HG02973 (cell line): ENCODE results near the gene COIL.

Experiments
- ATAC-seq: cut with Tn5 transposase; IDR thresholded peaks from one replicate; pipeline ENCODE4 v1.9.1; 2021; ENCODE audit warnings: moderate library complexity; ENCODE audit not compliant: unreplicated experiment

The COIL gene

GRCh38 chr17:56937687-56938086 is 23.2 kb downstream of the COIL start:
- ATAC-seq = no peak

GRCh38 chr17:56936697-56937322 is 24.0 kb downstream of the COIL start:
- no peak for ATAC-seq

- no peak for ATAC-seq
These were observed 25.4 kb downstream of the COIL start for GRCh38 chr17:56935461-56935860.

- no peak for ATAC-seq
These were observed 26.6 kb downstream of the COIL start for GRCh38 chr17:56934280-56934679.

GRCh38 chr17:56933868-56934267 is 27.0 kb downstream of the COIL start:
- no peak for ATAC-seq

GRCh38 chr17:56933151-56933745 is 27.6 kb downstream of the COIL start:
- no peak for ATAC-seq

- ATAC-seq = no peak
These were observed 30.0 kb downstream of the COIL start for GRCh38 chr17:56930739-56931337.

GRCh38 chr17:56929362-56929969 is 31.4 kb downstream of the COIL start:
- no peak for ATAC-seq

- no peak for ATAC-seq
These were observed 32.3 kb downstream of the COIL start for GRCh38 chr17:56928586-56928985.

- no peak for ATAC-seq
These were observed 34.1 kb downstream of the COIL start for GRCh38 chr17:56926704-56927103.

GRCh38 chr17:56926270-56926669 is 34.6 kb downstream of the COIL start:
- no peak for ATAC-seq

GRCh38 chr17:56925088-56925487 is 35.8 kb downstream of the COIL start:
- no peak for ATAC-seq

- no peak for ATAC-seq
These were observed 41.1 kb downstream of the COIL start for GRCh38 chr17:56919717-56920116.

- ATAC-seq = no peak
These were observed 41.9 kb downstream of the COIL start for GRCh38 chr17:56918916-56919315.

GRCh38 chr17:56917559-56918296 is 43.1 kb downstream of the COIL start:
- no peak for ATAC-seq

- ATAC-seq = no peak
These were observed 46.1 kb downstream of the COIL start for GRCh38 chr17:56914581-56915273.

- peak; percentile 69 for ATAC-seq
These were observed 46.8 kb downstream of the COIL start, which contains the start of gene TRIM25 for GRCh38 chr17:56913867-56914580. Gene TRIM25, minus strand, starts transcription at chr17:56914049. Its CDS starts 61 bp downstream, at chr17:56913988.

GRCh38 chr17:56913353-56913866 is 47.4 kb downstream of the COIL start:
- peak; percentile 28 for ATAC-seq

- ATAC-seq = no peak
These were observed 47.9 kb downstream of the COIL start for GRCh38 chr17:56913000-56913311.
